Natural killer cell treated with Interleukin-12 subunit alpha and Interleukin-12 subunit beta and Interleukin-15 and Interleukin-18, amount 100 ng/mL, for 72 hours (primary cell): ENCODE results near the gene SMG7. TPM values are rescaled to one million over a fixed set of nuclear protein-coding genes. Genes with fewer than 3 reads are reported as not detected.

Experiments used
- ATAC-seq, 2 donors: fragments of 150-1000 bp; cut with Tn5 transposase in 1 of 2; sonication (Bioruptor Pico), chemical (Tn5 transposase) in 1 of 2; 2 replicates each; pipeline ENCODE4 v1.10.0; 2021
- DNase-seq: peaks from one replicate; pipeline ENCODE4 v3.0.0; 2022; ENCODE audit warnings: low spot score
- H3K27ac Mint-ChIP-seq, 2 donors: 1 replicate in 1 of 2; 2 replicates in 1 of 2; pipeline ENCODE4 v1.8.0; 2022; ENCODE audit warnings: mixed read lengths in 2 of 2, mild to moderate bottlenecking in 1 of 2, moderate library complexity in 1 of 2
- H3K27me3 Mint-ChIP-seq, 2 donors: 1 replicate in 1 of 2; 2 replicates in 1 of 2; pipeline ENCODE4 v1.8.0; 2022; ENCODE audit warnings: mixed read lengths in 2 of 2
- H3K36me3 Mint-ChIP-seq: one replicate; pipeline ENCODE4 v1.8.0; 2022; ENCODE audit warnings: mixed read lengths
- H3K4me1 Mint-ChIP-seq, 2 donors: 1 replicate in 1 of 2; 2 replicates in 1 of 2; pipeline ENCODE4 v1.8.0; 2022; ENCODE audit warnings: low read depth in 2 of 2, mixed read lengths in 2 of 2, mild to moderate bottlenecking in 1 of 2
- H3K4me3 Mint-ChIP-seq: one replicate; pipeline ENCODE4 v1.8.0; 2022; ENCODE audit warnings: mixed read lengths
- H3K9me3 Mint-ChIP-seq: 2 replicates; pipeline ENCODE4 v1.8.0; 2022; ENCODE audit warnings: mixed read lengths
- total RNA-seq, 2 donors: library from RNA; stranded (reverse); gene quantifications; one replicate each; pipeline ENCODE4 v1.2.3, GENCODE V29; 2022

SMG7 gene
- total RNA-seq, 2 donors from 2014 or later = 90.2 to 96.1 TPM

- Mint-ChIP-seq H3K27me3 (no peaks in the 10 kb centered on the region), H3K9me3 (no peaks in the 10 kb centered on the region), H3K4me3 (no peak overlapping the region), H3K4me1 (peaks cover 13 to 26% of the 10 kb centered on the region in 2 donors), H3K36me3 (no peaks in the 10 kb centered on the region), H3K27ac (no peak overlapping the region)
- ATAC-seq (no peak), DNase-seq (no peak)
These were observed 114.2 kb downstream of the SMG7 start for GRCh38 chr1:183586455-183586854.

- Mint-ChIP-seq H3K27me3 (no peaks in the 10 kb centered on the region), H3K36me3 (no peaks in the 10 kb centered on the region), H3K4me3 (no peak overlapping the region), H3K4me1 (peaks cover 13 to 26% of the 10 kb centered on the region in 2 donors), H3K27ac (no peak overlapping the region), H3K9me3 (no peaks in the 10 kb centered on the region)
- DNase-seq (no peak), ATAC-seq (no peak)
These were observed 114.6 kb downstream of the SMG7 start for GRCh38 chr1:183586926-183587325.

- Mint-ChIP-seq H3K27me3 (peaks cover 11 to 12% of the 10 kb centered on the region in 2 donors), H3K4me3 (peak overlapping the region; percentile 35), H3K36me3 (peaks cover 4% of the 10 kb centered on the region), H3K9me3 (no peaks in the 10 kb centered on the region), H3K27ac (peak overlapping the region in 1 of 2 donors; percentile 96), H3K4me1 (peaks cover 25 to 37% of the 10 kb centered on the region in 2 donors)
- DNase-seq = no peak
- ATAC-seq = no peak
These were observed 116.5 kb downstream of the SMG7 start for GRCh38 chr1:183588827-183589226.

- peaks cover 4% of the 10 kb centered on the region for H3K36me3 Mint-ChIP-seq
- H3K9me3 Mint-ChIP-seq = no peaks in the 10 kb centered on the region
- ATAC-seq (no peak), DNase-seq (no peak)
- peaks cover 11 to 13% of the 10 kb centered on the region in 2 donors for H3K27me3 Mint-ChIP-seq
- peak overlapping the region; percentile 35 for H3K4me3 Mint-ChIP-seq
- peak overlapping the region; percentile 86 to 96 for H3K27ac Mint-ChIP-seq
- peaks cover 25 to 37% of the 10 kb centered on the region in 2 donors for H3K4me1 Mint-ChIP-seq
These were observed 117.1 kb downstream of the SMG7 start for GRCh38 chr1:183589384-183589783.

- peak overlapping the region; percentile 35 for H3K4me3 Mint-ChIP-seq
- peaks cover 11 to 13% of the 10 kb centered on the region in 2 donors for H3K27me3 Mint-ChIP-seq
- H3K27ac Mint-ChIP-seq = peak overlapping the region; percentile 86 to 96
- peaks cover 25 to 37% of the 10 kb centered on the region in 2 donors for H3K4me1 Mint-ChIP-seq
- H3K9me3 Mint-ChIP-seq = no peaks in the 10 kb centered on the region
- ATAC-seq (no peak), DNase-seq (no peak)
- H3K36me3 Mint-ChIP-seq = peaks cover 4% of the 10 kb centered on the region
These were observed 117.6 kb downstream of the SMG7 start for GRCh38 chr1:183589874-183590243.

GRCh38 chr1:183590244-183591191 is 118.2 kb downstream of the SMG7 start, which contains the start of gene NCF2:
TSS of gene NCF2 (minus strand) at chr1:183590459. CDS start at chr1:183590329, 130 bp downstream.
- Mint-ChIP-seq H3K4me1 (peaks cover 25 to 35% of the 10 kb centered on the region in 2 donors), H3K9me3 (no peaks in the 10 kb centered on the region), H3K4me3 (peak within 1 kb of the TSS; percentile 35), H3K36me3 (peaks cover 4% of the 10 kb centered on the region), H3K27ac (peak within 1 kb of the TSS; percentile 86 to 96), H3K27me3 (peaks cover 11 to 13% of the 10 kb centered on the region in 2 donors)
- ATAC-seq (peak; percentile 90 to 94), DNase-seq (peak; percentile 76)

GRCh38 chr1:183592733-183593132 is 120.4 kb downstream of the SMG7 start:
- H3K27ac Mint-ChIP-seq = peak overlapping the region; percentile 18 to 67
- peaks cover 4% of the 10 kb centered on the region for H3K36me3 Mint-ChIP-seq
- DNase-seq (no peak), ATAC-seq (no peak)
- no peaks in the 10 kb centered on the region for H3K9me3 Mint-ChIP-seq
- peaks cover 11 to 13% of the 10 kb centered on the region in 2 donors for H3K27me3 Mint-ChIP-seq
- H3K4me3 Mint-ChIP-seq = no peak overlapping the region
- H3K4me1 Mint-ChIP-seq = peaks cover 26 to 38% of the 10 kb centered on the region in 2 donors

GRCh38 chr1:183593356-183593755 is 121.1 kb downstream of the SMG7 start:
- no peak for ATAC-seq
- peaks cover 11 to 13% of the 10 kb centered on the region in 2 donors for H3K27me3 Mint-ChIP-seq
- peaks cover 33 to 44% of the 10 kb centered on the region in 2 donors for H3K4me1 Mint-ChIP-seq
- DNase-seq = no peak
- H3K4me3 Mint-ChIP-seq = no peak overlapping the region
- H3K27ac Mint-ChIP-seq = peak overlapping the region; percentile 18 to 67
- no peaks in the 10 kb centered on the region for H3K9me3 Mint-ChIP-seq
- H3K36me3 Mint-ChIP-seq = peaks cover 4% of the 10 kb centered on the region

- Mint-ChIP-seq H3K4me1 (peaks cover 40 to 46% of the 10 kb centered on the region in 2 donors), H3K9me3 (no peaks in the 10 kb centered on the region), H3K36me3 (peaks cover 4% of the 10 kb centered on the region), H3K4me3 (no peak overlapping the region), H3K27ac (no peak overlapping the region), H3K27me3 (peaks cover 11 to 13% of the 10 kb centered on the region in 2 donors)
- ATAC-seq = no peak
- DNase-seq = no peak
These were observed 123.2 kb downstream of the SMG7 start for GRCh38 chr1:183595537-183595936.

- peaks cover 11 to 13% of the 10 kb centered on the region in 2 donors for H3K27me3 Mint-ChIP-seq
These were observed 124.2 kb downstream of the SMG7 start for GRCh38 chr1:183596500-183596899.

GRCh38 chr1:183597656-183598347 is 125.5 kb downstream of the SMG7 start:
- DNase-seq (no peak), ATAC-seq (no peak)
- H3K4me1 Mint-ChIP-seq = peaks cover 32 to 39% of the 10 kb centered on the region in 2 donors
- peak overlapping the region; percentile 6 to 76 for H3K27ac Mint-ChIP-seq
- H3K4me3 Mint-ChIP-seq = peak overlapping the region; percentile 4
- H3K36me3 Mint-ChIP-seq = peaks cover 4% of the 10 kb centered on the region
- H3K27me3 Mint-ChIP-seq = peaks cover 10 to 11% of the 10 kb centered on the region in 2 donors
- H3K9me3 Mint-ChIP-seq = no peaks in the 10 kb centered on the region

More at GRCh38 chr1:183596500-183596899, 124.2 kb downstream of the SMG7 start:
- ATAC-seq (no peak), DNase-seq (no peak)
- Mint-ChIP-seq H3K4me3 (no peak overlapping the region), H3K9me3 (no peaks in the 10 kb centered on the region), H3K27ac (no peak overlapping the region), H3K36me3 (peaks cover 4% of the 10 kb centered on the region), H3K4me1 (peaks cover 34 to 44% of the 10 kb centered on the region in 2 donors)

GRCh38 chr1:183598386-183598785 is 126.1 kb downstream of the SMG7 start:
- Mint-ChIP-seq H3K27me3 (peaks cover 4 to 5% of the 10 kb centered on the region in 2 donors), H3K4me1 (peaks cover 27 to 33% of the 10 kb centered on the region in 2 donors), H3K4me3 (peak overlapping the region; percentile 4), H3K36me3 (no peaks in the 10 kb centered on the region), H3K27ac (peak overlapping the region; percentile 6 to 76), H3K9me3 (no peaks in the 10 kb centered on the region)
- ATAC-seq (peak; percentile 75 to 88), DNase-seq (no peak)

GRCh38 chr1:183600136-183600535 is 127.8 kb downstream of the SMG7 start:
- Mint-ChIP-seq H3K36me3 (no peaks in the 10 kb centered on the region), H3K9me3 (no peaks in the 10 kb centered on the region), H3K27me3 (peaks cover 0 to 2% of the 10 kb centered on the region in 2 donors), H3K4me3 (no peak overlapping the region), H3K27ac (peak overlapping the region in 1 of 2 donors; percentile 55), H3K4me1 (peaks cover 39 to 44% of the 10 kb centered on the region in 2 donors)
- peak; percentile 54 to 60 for ATAC-seq
- DNase-seq = no peak
